K562 (cell line): ENCODE measurements around the gene SNRPA. TPM values are rescaled to one million over a fixed set of nuclear protein-coding genes. Genes with fewer than 3 reads are reported as not detected.

ENCODE experiments used
- BACH1 ChIP-seq: fragments of 200-800 bp; sonication (Bioruptor generic); IDR thresholded peaks from 2 replicates; pipeline ENCODE4 v1.6.1; 2016; ENCODE audit warnings: missing genetic modification characterization, missing compliant biosample characterization
- GTF3C2 ChIP-seq: IDR thresholded peaks from 3 replicates; pipeline ENCODE4 v1.6.1; 2011; ENCODE audit warnings: borderline replicate concordance, mild to moderate bottlenecking, moderate library complexity; ENCODE audit not compliant: insufficient read length; ENCODE audit errors: extremely low read depth
- L3MBTL2 ChIP-seq: fragments of 450-650 bp; IDR thresholded peaks from 2 replicates; pipeline ENCODE4 v1.6.1; 2016; ENCODE audit warnings: mild to moderate bottlenecking, moderate library complexity
- MNT ChIP-seq, 2 experiments: fragments of 450-650 bp; conservative IDR thresholded peaks; 2 replicates each; pipeline ENCODE4 v1.6.1; 2017; ENCODE audit warnings: mild to moderate bottlenecking in 2 of 2, moderate library complexity in 2 of 2
- ZFP36 ChIP-seq: fragments of 150-350 bp; IDR thresholded peaks from 2 replicates; pipeline ENCODE4 v1.6.1; 2018; ENCODE audit warnings: low read length, low read depth; ENCODE audit not compliant: partially characterized antibody
- polyA plus RNA-seq, 8 experiments: library from polyadenylated mRNA; depleted of rRNA in 4 of 8; stranded (reverse) in 5 of 8; unstranded in 3 of 8; fragments of >200 nt; fragmentation: Nextera tagmentation in 2 of 8; fragmentation: Illumina TruSeq in 1 of 8; extraction: Ambion mirVana in 2 of 8; extraction: Trizol in 1 of 8; gene quantifications; 2 replicates each; pipeline versions ENCODE4 v1.2.1 to v1.2.3, GENCODE V29; 2011 to 2014; ENCODE audit warnings: inconsistent platforms in 1 of 8, missing spikeins in 1 of 8
- total RNA-seq, 7 experiments: library from RNA; depleted of rRNA in 6 of 7; stranded (reverse); fragments of >200 nt in 6 of 7; fragmentation: Illumina TruSeq in 2 of 7; extraction: Trizol in 2 of 7; gene quantifications; 2 replicates each; pipeline versions ENCODE4 v1.2.1 to v1.2.3, GENCODE V29; 2011 to 2021; ENCODE audit warnings: low replicate concordance in 1 of 7

SNRPA gene
- total and polyA plus RNA-seq, 9 of the 15 experiments (the other 6 are each of a cell fraction or from before 2014, with no cell fraction given): 16.3 to 311 (median 193) TPM

GRCh38 chr19:40786060-40787037, 35.3 kb downstream of the SNRPA start (continued):
- no peak for TF ChIP-seq GTF3C2
- TF ChIP-seq MNT (conservative IDR thresholded peaks at IDR 0.05): no peak
- peak; percentile 89 for TF ChIP-seq ZFP36
- TF ChIP-seq L3MBTL2: no peak
- TF ChIP-seq BACH1 (tag): no peak
